Measurements from ENCODE around the gene RNASEL.

RNASEL gene

GRCh38 chr1:182587093-182587492 lies 2.0 kb downstream of the RNASEL start:
- Histone ChIP-seq H3K27ac (ENCODE audit: low read depth, low read length) (no peak overlapping the region), H3K4me1 (ENCODE audit: control insufficient read depth, low read length) (peaks cover 19% of the 10 kb centered on the region), H3K9me2 (replicated peaks; ENCODE audit: control insufficient read depth, low read length) (no peaks in the 10 kb centered on the region), H3F3A (ENCODE audit: control insufficient read depth, insufficient read depth) (no peaks in the 10 kb centered on the region; the same call in 1 of the 2 replicates), H4K20me1 (ENCODE audit: control insufficient read depth, insufficient read depth, low read depth, low read length) (no peaks in the 10 kb centered on the region), H3K79me2 (ENCODE audit: control insufficient read depth, low read length) (no peaks in the 10 kb centered on the region), H3K9me3 (ENCODE audit: control insufficient read depth, insufficient read depth, low read length) (no peaks in the 10 kb centered on the region), H3K27me3 (ENCODE audit: control insufficient read depth, low read length) (no peaks in the 10 kb centered on the region), H3K4me2 (ENCODE audit: low read length) (no peak overlapping the region), H3K4me3 (ENCODE audit: low read length) (no peak overlapping the region), H3K36me3 (ENCODE audit: control insufficient read depth, low read length) (no peaks in the 10 kb centered on the region)
- no peak for TF ChIP-seq EZH2phosphoT487 (IDR thresholded peaks at IDR 0.05; ENCODE audit: borderline replicate concordance, low read length)
- TF ChIP-seq CTCF (IDR thresholded peaks at IDR 0.05; ENCODE audit: low read depth, low read length, poor library complexity, severe bottlenecking) = no peak

- no peaks in the 10 kb centered on the region for H4K20me1 ChIP-seq (ENCODE audit: control insufficient read depth, insufficient read depth, low read depth, low read length)
- no peaks in the 10 kb centered on the region for H3K27me3 ChIP-seq (ENCODE audit: control insufficient read depth, low read length)
- H3K9me3 ChIP-seq (ENCODE audit: control insufficient read depth, insufficient read depth, low read length) = no peaks in the 10 kb centered on the region
- no peaks in the 10 kb centered on the region for H3K79me2 ChIP-seq (ENCODE audit: control insufficient read depth, low read length)
- no peak overlapping the region for H3K27ac ChIP-seq (ENCODE audit: low read depth, low read length)
- TF ChIP-seq EZH2phosphoT487 (IDR thresholded peaks at IDR 0.05; ENCODE audit: borderline replicate concordance, low read length) (no peak), CTCF (IDR thresholded peaks at IDR 0.05; ENCODE audit: low read depth, low read length, poor library complexity, severe bottlenecking) (no peak)
- no peak overlapping the region for H3K4me2 ChIP-seq (ENCODE audit: low read length)
- H3K9me2 ChIP-seq (replicated peaks; ENCODE audit: control insufficient read depth, low read length) = no peaks in the 10 kb centered on the region
- peaks cover 19% of the 10 kb centered on the region for H3K4me1 ChIP-seq (ENCODE audit: control insufficient read depth, low read length)
- no peaks in the 10 kb centered on the region; the same call in 1 of the 2 replicates for H3F3A ChIP-seq (ENCODE audit: control insufficient read depth, insufficient read depth)
- H3K36me3 ChIP-seq (ENCODE audit: control insufficient read depth, low read length) = no peaks in the 10 kb centered on the region
- H3K4me3 ChIP-seq (ENCODE audit: low read length) = no peak overlapping the region
Measured at GRCh38 chr1:182586380-182586779, 2.7 kb downstream of the RNASEL start.

- Histone ChIP-seq H3K4me3 (ENCODE audit: low read length) (no peak overlapping the region), H3K36me3 (ENCODE audit: control insufficient read depth, low read length) (no peaks in the 10 kb centered on the region), H3K27ac (ENCODE audit: low read depth, low read length) (no peak overlapping the region), H3K9me3 (ENCODE audit: control insufficient read depth, insufficient read depth, low read length) (no peaks in the 10 kb centered on the region), H3K79me2 (ENCODE audit: control insufficient read depth, low read length) (no peaks in the 10 kb centered on the region), H3F3A (ENCODE audit: control insufficient read depth, insufficient read depth) (no peaks in the 10 kb centered on the region; the same call in 1 of the 2 replicates), H3K4me1 (ENCODE audit: control insufficient read depth, low read length) (peaks cover 19% of the 10 kb centered on the region), H4K20me1 (ENCODE audit: control insufficient read depth, insufficient read depth, low read depth, low read length) (no peaks in the 10 kb centered on the region), H3K9me2 (replicated peaks; ENCODE audit: control insufficient read depth, low read length) (no peaks in the 10 kb centered on the region), H3K27me3 (ENCODE audit: control insufficient read depth, low read length) (no peaks in the 10 kb centered on the region), H3K4me2 (ENCODE audit: low read length) (no peak overlapping the region)
- TF ChIP-seq EZH2phosphoT487 (IDR thresholded peaks at IDR 0.05; ENCODE audit: borderline replicate concordance, low read length) (no peak), CTCF (IDR thresholded peaks at IDR 0.05; ENCODE audit: low read depth, low read length, poor library complexity, severe bottlenecking) (no peak)
Measured at GRCh38 chr1:182584746-182585145, 4.3 kb downstream of the RNASEL start.

Data from DOHH2 (cell line).